ENCODE measurements around the gene TRIM50. TPM values are rescaled to one million over a fixed set of nuclear protein-coding genes. Genes with fewer than 3 reads are reported as not detected.

TRIM50 gene
- total RNA-seq, 6 experiments from 2014 or later: not detected

GRCh38 chr7:73353243-73353642 is 25.4 kb upstream of the TRIM50 start:
- Mint-ChIP-seq H3K36me3 (ENCODE audit: low read depth) (0 out of 2 replicates have a peak, but pooled peaks cover 3% of the 10 kb centered on the region), H3K27me3 (ENCODE audit: insufficient read depth) (peaks cover 47% of the 10 kb centered on the region), H3K9me3 (no peaks in the 10 kb centered on the region; the same call in 1 of the 2 replicates), H3K27ac (no peak overlapping the region), H3K4me3 (no peak overlapping the region), H3K4me1 (ENCODE audit: low read depth) (peaks cover 6% of the 10 kb centered on the region)
- no peak for TF ChIP-seq CTCF (IDR thresholded peaks at IDR 0.05)
- no peak for DNase-seq

DNA sequence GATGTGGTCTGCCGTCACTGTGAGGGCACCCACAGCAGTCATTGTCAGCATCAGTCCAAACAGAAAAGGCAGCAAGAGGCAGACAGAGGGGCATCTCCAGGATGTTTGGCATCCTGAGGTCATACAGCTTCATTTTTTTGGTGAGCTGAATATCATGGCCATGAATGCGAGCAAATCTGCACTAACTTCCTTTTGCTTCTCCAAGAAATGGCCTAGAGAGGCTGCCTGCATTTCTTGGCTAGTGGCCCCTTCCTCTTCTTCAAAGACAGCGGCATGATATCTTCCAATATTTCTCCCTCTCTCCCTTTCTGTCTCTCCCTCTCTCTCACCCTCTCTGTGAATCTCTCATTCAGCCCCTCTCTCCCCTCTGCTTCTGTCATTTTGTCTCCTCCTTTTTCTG is 24.9 kb upstream of the TRIM50 start:
- no peak overlapping the region for H3K4me3 Mint-ChIP-seq
- no peak for DNase-seq
- TF ChIP-seq CTCF (IDR thresholded peaks at IDR 0.05): no peak
- H3K27me3 Mint-ChIP-seq (ENCODE audit: insufficient read depth): peaks cover 50% of the 10 kb centered on the region
- no peaks in the 10 kb centered on the region; the same call in 1 of the 2 replicates for H3K9me3 Mint-ChIP-seq
- 0 out of 2 replicates have a peak, but pooled peaks cover 4% of the 10 kb centered on the region for H3K36me3 Mint-ChIP-seq (ENCODE audit: low read depth)
- peaks cover 1% of the 10 kb centered on the region; the same call in 1 of the 2 replicates for H3K4me1 Mint-ChIP-seq (ENCODE audit: low read depth)
- no peak overlapping the region for H3K27ac Mint-ChIP-seq

DNA sequence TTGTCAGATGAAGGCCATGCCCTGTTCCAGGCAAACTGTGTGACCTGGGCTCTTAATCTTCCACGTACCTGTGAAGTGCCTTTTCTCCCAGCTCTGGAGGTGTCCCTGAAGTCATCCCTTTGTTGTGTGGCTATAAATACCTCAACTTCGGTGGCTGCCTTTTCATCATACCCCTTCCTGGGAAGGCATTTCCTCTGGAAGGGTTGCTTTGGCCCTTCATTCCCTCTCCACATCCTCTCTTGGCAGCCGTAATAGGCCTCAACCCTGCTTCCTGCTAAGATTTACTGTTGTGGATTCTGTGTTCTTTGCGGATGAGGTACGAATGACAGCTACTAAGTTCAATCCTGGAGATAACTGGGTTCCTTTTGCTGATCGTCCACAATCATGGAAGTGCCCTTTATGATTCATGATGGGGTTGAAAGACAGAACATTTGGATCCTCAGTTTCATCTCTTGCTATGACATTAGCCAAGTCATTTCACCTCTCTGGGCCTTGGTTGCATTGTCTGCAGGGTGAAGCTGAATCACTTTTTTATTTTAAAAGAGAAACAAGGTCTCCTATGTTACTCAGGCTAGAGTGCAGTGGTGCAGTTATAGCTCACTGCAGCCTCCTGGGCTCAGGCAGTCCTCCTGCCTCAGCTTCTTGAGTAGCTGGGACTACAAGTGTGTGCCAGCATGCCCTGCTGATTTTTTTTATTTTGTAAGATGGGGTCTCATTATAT is 23.7 kb upstream of the TRIM50 start:
- Mint-ChIP-seq H3K4me1 (ENCODE audit: low read depth) (no peaks in the 10 kb centered on the region), H3K9me3 (no peaks in the 10 kb centered on the region; the same call in 1 of the 2 replicates), H3K36me3 (ENCODE audit: low read depth) (0 out of 2 replicates have a peak, but pooled peaks cover 4% of the 10 kb centered on the region), H3K27ac (no peak overlapping the region), H3K27me3 (ENCODE audit: insufficient read depth) (peaks cover 54% of the 10 kb centered on the region), H3K4me3 (no peak overlapping the region)
- no peak for TF ChIP-seq CTCF (IDR thresholded peaks at IDR 0.05)
- no peak for DNase-seq

DNA sequence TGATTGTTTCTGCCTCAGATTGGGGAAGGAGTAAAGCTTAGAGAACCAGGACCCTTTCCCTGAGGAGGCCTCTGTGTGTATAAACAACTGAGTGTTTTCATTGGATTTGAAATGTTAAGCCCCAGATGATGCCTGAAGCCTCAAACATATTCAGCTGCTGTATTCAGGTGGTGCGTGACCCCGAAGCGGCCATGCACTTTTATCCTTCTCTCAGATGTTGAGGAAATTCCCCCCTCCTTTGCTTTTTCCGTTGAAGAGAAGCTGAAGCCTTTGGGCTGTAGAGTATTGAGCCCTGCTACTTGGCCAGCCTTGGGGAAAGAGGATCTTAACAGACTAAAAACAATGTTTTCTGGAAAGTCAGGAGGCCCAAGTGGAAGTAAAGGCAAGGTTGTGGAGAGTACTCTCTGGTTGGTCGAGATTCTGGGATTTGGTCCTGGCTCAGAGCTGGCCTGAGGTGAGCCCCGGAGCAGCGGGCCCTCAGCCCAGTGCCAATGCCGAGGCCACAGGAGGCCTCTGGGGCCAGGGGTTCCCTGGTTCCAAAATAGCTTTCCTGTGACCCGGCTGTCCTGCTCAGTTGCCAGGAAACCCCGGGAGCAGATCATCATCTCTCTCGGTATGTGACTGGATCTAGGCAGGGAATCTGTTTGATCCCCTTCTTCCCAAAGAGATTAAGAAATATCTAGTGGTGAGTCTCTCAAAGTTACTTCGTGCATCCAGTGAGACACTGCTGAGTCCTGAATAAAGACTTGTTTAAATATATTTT is 22.6 kb upstream of the TRIM50 start:
- DNase-seq: no peak
- no peak overlapping the region for H3K4me3 Mint-ChIP-seq
- no peaks in the 10 kb centered on the region for H3K4me1 Mint-ChIP-seq (ENCODE audit: low read depth)
- no peaks in the 10 kb centered on the region; the same call in 1 of the 2 replicates for H3K9me3 Mint-ChIP-seq
- no peak for TF ChIP-seq CTCF (IDR thresholded peaks at IDR 0.05)
- H3K36me3 Mint-ChIP-seq (ENCODE audit: low read depth): 0 out of 2 replicates have a peak, but pooled peaks cover 4% of the 10 kb centered on the region
- no peak overlapping the region for H3K27ac Mint-ChIP-seq
- peaks cover 55% of the 10 kb centered on the region for H3K27me3 Mint-ChIP-seq (ENCODE audit: insufficient read depth)

GRCh38 chr7:73349763-73350162 is 21.9 kb upstream of the TRIM50 start:
- Mint-ChIP-seq H3K27me3 (ENCODE audit: insufficient read depth) (peaks cover 55% of the 10 kb centered on the region), H3K9me3 (no peaks in the 10 kb centered on the region; the same call in 1 of the 2 replicates), H3K4me1 (ENCODE audit: low read depth) (no peaks in the 10 kb centered on the region), H3K4me3 (no peak overlapping the region), H3K27ac (no peak overlapping the region), H3K36me3 (ENCODE audit: low read depth) (0 out of 2 replicates have a peak, but pooled peaks cover 4% of the 10 kb centered on the region)
- TF ChIP-seq CTCF (IDR thresholded peaks at IDR 0.05): no peak
- DNase-seq: no peak

Data from HFFc6 (cell line).